H9 (cell line): ENCODE data around the gene MON1A. TPM values are rescaled to one million over a fixed set of nuclear protein-coding genes. Genes with fewer than 3 reads are reported as not detected.
"Not testable (repeated sequence)": the region's sequence is repeated elsewhere in the genome, so short reads cannot be mapped to it uniquely, and the experiment has no call there.

Source experiments
- DNase-seq: peaks from one replicate; pipeline ENCODE4 v3.0.0-alpha.2; 2017
- H2AFZ ChIP-seq: one replicate; pipeline ENCODE4 v1.6.1; 2013; ENCODE audit warnings: mild to moderate bottlenecking, low read length, control low read depth, moderate library complexity
- H2AK5ac ChIP-seq: 2 replicates; pipeline ENCODE4 v1.6.1; 2013; ENCODE audit warnings: low read length, control low read depth, mixed read lengths; ENCODE audit not compliant: insufficient read length
- H2BK120ac ChIP-seq: one replicate; pipeline ENCODE4 v1.6.1; 2013; ENCODE audit warnings: low read depth, mild to moderate bottlenecking, low read length, control low read depth, inconsistent platforms; ENCODE audit not compliant: poor library complexity, severe bottlenecking
- H2BK12ac ChIP-seq: 2 replicates; pipeline ENCODE4 v1.6.1; 2013; ENCODE audit warnings: low read length, control low read depth, mixed read lengths, low read depth; ENCODE audit not compliant: insufficient read length
- H2BK15ac ChIP-seq: 2 replicates; pipeline ENCODE4 v1.6.1; 2013; ENCODE audit warnings: low read depth, low read length, control low read depth
- H2BK20ac ChIP-seq: one replicate; pipeline ENCODE4 v1.6.1; 2013; ENCODE audit warnings: low read depth, mild to moderate bottlenecking, low read length, control low read depth, inconsistent platforms; ENCODE audit not compliant: poor library complexity, severe bottlenecking
- H2BK5ac ChIP-seq: 2 replicates; pipeline ENCODE4 v1.6.1; 2013; ENCODE audit warnings: low read length, control low read depth, mixed read lengths; ENCODE audit not compliant: insufficient read length
- H3K14ac ChIP-seq: 2 replicates; pipeline ENCODE4 v1.6.1; 2013; ENCODE audit warnings: low read length, control low read depth; ENCODE audit not compliant: insufficient read depth
- H3K18ac ChIP-seq: 2 replicates; pipeline ENCODE4 v1.6.1; 2013; ENCODE audit warnings: low read depth, mild to moderate bottlenecking, mixed read lengths, low read length, control low read depth; ENCODE audit not compliant: insufficient read length
- H3K23ac ChIP-seq: 2 replicates; pipeline ENCODE4 v1.6.1; 2013; ENCODE audit warnings: low read length, control low read depth, mixed read lengths, low read depth; ENCODE audit not compliant: insufficient read length
- H3K23me2 ChIP-seq: 2 replicates; pipeline ENCODE4 v1.6.1; 2013; ENCODE audit warnings: low read depth, mild to moderate bottlenecking, mixed read lengths, low read length, control low read depth; ENCODE audit not compliant: insufficient read length, poor library complexity, severe bottlenecking
- H3K27ac ChIP-seq: 2 replicates; pipeline ENCODE4 v1.5.1; 2013; ENCODE audit warnings: low read length, control low read depth, mixed read lengths, low read depth; ENCODE audit not compliant: insufficient read length
- H3K27me3 ChIP-seq: 2 replicates; pipeline ENCODE4 v1.6.1; 2013; ENCODE audit warnings: low read length, control low read depth, inconsistent platforms; ENCODE audit not compliant: insufficient read depth
- H3K4ac ChIP-seq: 2 replicates; pipeline ENCODE4 v1.6.1; 2013; ENCODE audit warnings: low read depth, mild to moderate bottlenecking, control low read depth, inconsistent platforms, low read length, moderate library complexity
- H3K4me1 ChIP-seq: 2 replicates; pipeline ENCODE4 v1.6.1; 2013; ENCODE audit warnings: low read length, control low read depth, inconsistent platforms; ENCODE audit not compliant: insufficient read depth
- H3K4me2 ChIP-seq: 2 replicates; pipeline ENCODE4 v1.6.1; 2013; ENCODE audit warnings: low read length, control low read depth, mixed read lengths; ENCODE audit not compliant: insufficient read length, insufficient read depth
- H3K56ac ChIP-seq: 2 replicates; pipeline ENCODE4 v1.6.1; 2013; ENCODE audit warnings: low read depth, mild to moderate bottlenecking, mixed read lengths, low read length, control low read depth; ENCODE audit not compliant: insufficient read length
- H3K79me1 ChIP-seq: 2 replicates; pipeline ENCODE4 v1.6.1; 2013; ENCODE audit warnings: low read depth, mild to moderate bottlenecking, moderate library complexity, low read length, control low read depth, inconsistent platforms; ENCODE audit not compliant: insufficient read depth, poor library complexity, severe bottlenecking
- H3K79me2 ChIP-seq: 2 replicates; pipeline ENCODE4 v1.6.1; 2013; ENCODE audit warnings: low read length, control low read depth, inconsistent platforms; ENCODE audit not compliant: insufficient read depth
- H3K9ac ChIP-seq: 2 replicates; pipeline ENCODE4 v1.6.1; 2013; ENCODE audit warnings: low read length, control low read depth, mixed read lengths; ENCODE audit not compliant: insufficient read length; ENCODE audit errors: extremely low read depth
- H3K9me3 ChIP-seq: one replicate; pipeline ENCODE4 v1.6.1; 2013; ENCODE audit warnings: low read depth, low read length, inconsistent platforms; ENCODE audit not compliant: control insufficient read depth
- H3T11ph ChIP-seq: one replicate; pipeline ENCODE4 v1.6.1; 2013; ENCODE audit warnings: mild to moderate bottlenecking, low read length, control low read depth, inconsistent platforms
- H4K20me1 ChIP-seq: one replicate; pipeline ENCODE4 v1.6.1; 2013; ENCODE audit not compliant: control insufficient read depth, insufficient read length, insufficient read depth
- H4K5ac ChIP-seq: 2 replicates; pipeline ENCODE4 v1.6.1; 2013; ENCODE audit warnings: low read depth, mild to moderate bottlenecking, mixed read lengths, low read length, control low read depth; ENCODE audit not compliant: insufficient read length
- H4K8ac ChIP-seq: replicated peaks from 2 replicates; pipeline ENCODE4 v1.6.1; 2013; ENCODE audit warnings: low read length, control low read depth, mixed read lengths, low read depth; ENCODE audit not compliant: insufficient read length
- H4K91ac ChIP-seq: 2 replicates; pipeline ENCODE4 v1.6.1; 2013; ENCODE audit warnings: low read depth, mild to moderate bottlenecking, moderate library complexity, mixed read lengths, low read length, control low read depth; ENCODE audit not compliant: insufficient read length
- H3K27ac Mint-ChIP-seq, 3 experiments: 2 replicates in 2 of 3; 3 replicates in 1 of 3; pipeline ENCODE4 v1.8.0; 2020 to 2021; ENCODE audit warnings: mixed read lengths in 3 of 3, mild to moderate bottlenecking in 1 of 3, moderate library complexity in 1 of 3
- H3K27me3 Mint-ChIP-seq: 2 replicates; pipeline ENCODE4 v1.8.0; 2021; ENCODE audit warnings: low read depth, mild to moderate bottlenecking, moderate library complexity, mixed read lengths
- H3K36me3 Mint-ChIP-seq, 3 experiments: 2 replicates in 2 of 3; 3 replicates in 1 of 3; pipeline ENCODE4 v1.8.0; 2020 to 2021; ENCODE audit warnings: low read depth in 3 of 3, mixed read lengths in 3 of 3; ENCODE audit not compliant: insufficient read depth in 1 of 3
- H3K4me1 Mint-ChIP-seq, 2 experiments: 2 replicates each; pipeline ENCODE4 v1.8.0; 2020; ENCODE audit warnings: mixed read lengths in 2 of 2
- H3K4me3 Mint-ChIP-seq, 2 experiments: 2 replicates in 1 of 2; 3 replicates in 1 of 2; pipeline ENCODE4 v1.8.0; 2020 to 2021; ENCODE audit warnings: mild to moderate bottlenecking in 2 of 2, mixed read lengths in 2 of 2, moderate library complexity in 1 of 2
- H3K9me3 Mint-ChIP-seq, 2 experiments: 2 replicates in 1 of 2; 3 replicates in 1 of 2; pipeline ENCODE4 v1.8.0; 2020; ENCODE audit warnings: mild to moderate bottlenecking in 2 of 2, mixed read lengths in 2 of 2, moderate library complexity in 1 of 2
- WGBS: extraction: QIAGEN DNeasy Blood & Tissue Kit; methylation state at CpG from one replicate; pipeline ENCODE4 v1.1.7; 2013; ENCODE audit warnings: missing lambda C conversion rate, low lambda C conversion rate, mixed read lengths; ENCODE audit not compliant: insufficient read length; ENCODE audit errors: extremely low coverage; 5-methylcytosine and 5-hydroxymethylcytosine counted together
- total RNA-seq: library from RNA; stranded (reverse); gene quantifications from 2 replicates; pipeline ENCODE4 v1.2.1, GENCODE V29; 2021
- TF ChIP-seq, protein P1 (sequence below): fragments of 200-600 bp; sonication (generic); conservative IDR thresholded peaks from 3 replicates; pipeline ENCODE4 v1.8.0; 2021; ENCODE audit warnings: antibody characterized with exemption, mild to moderate bottlenecking

Gene MON1A
- total RNA-seq, 1 experiment from 2014 or later: 10.0 TPM

DNA sequence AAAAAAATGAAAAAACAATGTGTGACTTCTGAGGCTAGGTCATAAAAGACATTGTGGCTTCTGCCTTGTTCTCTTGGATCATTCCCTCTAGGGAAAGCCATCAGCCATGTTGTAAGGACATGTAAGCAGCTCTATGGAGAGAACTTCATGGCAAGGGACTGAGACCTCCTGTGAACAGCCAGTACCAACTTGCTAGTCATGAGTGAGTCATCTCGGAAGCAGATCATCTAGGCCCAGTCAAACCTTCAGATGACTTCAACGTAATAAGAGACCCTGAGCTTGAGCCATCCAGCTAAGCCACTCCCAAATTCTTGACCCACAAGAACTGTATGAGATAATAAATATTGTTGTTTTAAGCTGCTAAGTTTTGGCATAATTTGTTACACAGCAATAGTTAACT, 4.9 kb downstream of the MON1A start:
- no peaks in the 10 kb centered on the region for H4K20me1 ChIP-seq
- no peak overlapping the region for H2AK5ac ChIP-seq
- DNase-seq: no peak
- H3K79me2 ChIP-seq: no peaks in the 10 kb centered on the region
- no peak overlapping the region for H3K4ac ChIP-seq
- no peak overlapping the region for H3K27ac ChIP-seq
- H3K23me2 ChIP-seq: peaks cover 2% of the 10 kb centered on the region
- Mint-ChIP-seq H3K4me1 (peaks cover 3 to 7% of the 10 kb centered on the region in 2 experiments; a peak in 3 of 4 replicates), H3K4me3 (no peak overlapping the region), H3K27ac (peak overlapping the region in 1 of 3 experiments; percentile 70; a peak in 2 of 7 replicates), H3K27me3 (no peaks in the 10 kb centered on the region), H3K36me3 (no peaks in the 10 kb centered on the region), H3K9me3 (no peaks in the 10 kb centered on the region)
- no peak overlapping the region for H3K56ac ChIP-seq
- no peak overlapping the region for H3K14ac ChIP-seq
- H3K27me3 ChIP-seq: no peaks in the 10 kb centered on the region
- H3K18ac ChIP-seq: no peak overlapping the region
- no peak overlapping the region for H4K91ac ChIP-seq
- H3K4me2 ChIP-seq: no peak overlapping the region
- TF ChIP-seq, protein P1, sequence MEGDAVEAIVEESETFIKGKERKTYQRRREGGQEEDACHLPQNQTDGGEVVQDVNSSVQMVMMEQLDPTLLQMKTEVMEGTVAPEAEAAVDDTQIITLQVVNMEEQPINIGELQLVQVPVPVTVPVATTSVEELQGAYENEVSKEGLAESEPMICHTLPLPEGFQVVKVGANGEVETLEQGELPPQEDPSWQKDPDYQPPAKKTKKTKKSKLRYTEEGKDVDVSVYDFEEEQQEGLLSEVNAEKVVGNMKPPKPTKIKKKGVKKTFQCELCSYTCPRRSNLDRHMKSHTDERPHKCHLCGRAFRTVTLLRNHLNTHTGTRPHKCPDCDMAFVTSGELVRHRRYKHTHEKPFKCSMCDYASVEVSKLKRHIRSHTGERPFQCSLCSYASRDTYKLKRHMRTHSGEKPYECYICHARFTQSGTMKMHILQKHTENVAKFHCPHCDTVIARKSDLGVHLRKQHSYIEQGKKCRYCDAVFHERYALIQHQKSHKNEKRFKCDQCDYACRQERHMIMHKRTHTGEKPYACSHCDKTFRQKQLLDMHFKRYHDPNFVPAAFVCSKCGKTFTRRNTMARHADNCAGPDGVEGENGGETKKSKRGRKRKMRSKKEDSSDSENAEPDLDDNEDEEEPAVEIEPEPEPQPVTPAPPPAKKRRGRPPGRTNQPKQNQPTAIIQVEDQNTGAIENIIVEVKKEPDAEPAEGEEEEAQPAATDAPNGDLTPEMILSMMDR: no peak
- no CpG with 5 or more reads among the region's 2 CpGs for WGBS
- no peak overlapping the region for H2BK5ac ChIP-seq
- no peak overlapping the region for H2BK15ac ChIP-seq
- no peak overlapping the region for H2BK120ac ChIP-seq
- no peak overlapping the region for H3K9ac ChIP-seq
- no peaks in the 10 kb centered on the region for H3K79me1 ChIP-seq
- H2BK12ac ChIP-seq: no peak overlapping the region
- no peaks in the 10 kb centered on the region for H3K9me3 ChIP-seq
- no peak overlapping the region for H4K8ac ChIP-seq
- H3K4me1 ChIP-seq: no peaks in the 10 kb centered on the region
- no peak overlapping the region for H2BK20ac ChIP-seq
- H3T11ph ChIP-seq: no peak overlapping the region
- H2AFZ ChIP-seq: no peak overlapping the region
- no peak overlapping the region for H3K23ac ChIP-seq
- no peak overlapping the region for H4K5ac ChIP-seq

DNA sequence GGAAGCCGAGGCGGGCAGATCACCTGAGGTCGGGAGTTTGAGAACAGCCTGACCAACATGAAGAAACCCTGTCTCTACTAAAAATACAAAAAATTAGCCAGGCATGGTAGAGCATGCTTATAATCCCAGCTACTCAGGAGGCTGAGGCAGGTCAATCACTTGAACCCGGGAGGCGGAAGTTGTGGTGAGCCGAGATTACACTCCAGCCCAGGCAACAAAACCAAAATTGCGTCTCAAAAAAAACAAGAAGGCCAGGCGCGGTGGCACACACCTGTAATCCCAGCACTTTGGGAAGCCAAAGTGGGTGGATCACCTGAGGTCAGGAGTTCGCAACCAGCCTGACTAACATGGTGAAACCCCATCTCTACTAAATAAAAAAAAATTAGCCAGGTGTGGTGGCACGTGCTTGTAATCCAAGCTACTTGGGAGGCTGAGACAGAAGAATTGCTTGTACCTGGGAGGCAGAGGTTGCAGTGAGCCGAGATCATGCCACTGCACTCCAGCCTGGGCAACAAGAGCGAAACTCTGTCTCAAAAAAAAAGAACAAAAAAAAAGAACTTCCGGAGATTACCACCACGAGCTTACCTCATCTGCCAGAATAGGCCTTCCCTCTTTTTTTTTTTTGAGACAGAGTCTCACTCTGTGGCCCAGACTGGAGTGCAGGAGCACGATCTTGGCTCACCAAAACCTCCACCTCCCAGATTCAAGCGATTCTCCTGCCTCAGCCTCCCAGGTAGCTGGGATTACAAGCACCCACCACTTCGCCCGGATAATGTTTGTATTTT, 11.6 kb downstream of the MON1A start:
- not testable (repeated sequence) for H4K91ac ChIP-seq, H2BK120ac ChIP-seq, H3K4me1 Mint-ChIP-seq, H4K8ac ChIP-seq, H3K79me2 ChIP-seq, H3K4me2 ChIP-seq, H2BK20ac ChIP-seq, H2BK5ac ChIP-seq, H3K9ac ChIP-seq, H3K9me3 ChIP-seq, H3K27ac Mint-ChIP-seq, H3K18ac ChIP-seq, H4K5ac ChIP-seq, H2BK15ac ChIP-seq, H3K27ac ChIP-seq, H2BK12ac ChIP-seq, DNase-seq, H3K27me3 Mint-ChIP-seq, H2AK5ac ChIP-seq, H2AFZ ChIP-seq, H3K36me3 Mint-ChIP-seq, H3K79me1 ChIP-seq, H3K4ac ChIP-seq, H3K9me3 Mint-ChIP-seq, H3K23me2 ChIP-seq, H3K4me1 ChIP-seq, H4K20me1 ChIP-seq, H3K27me3 ChIP-seq, H3T11ph ChIP-seq, H3K23ac ChIP-seq, H3K14ac ChIP-seq, H3K4me3 Mint-ChIP-seq, H3K56ac ChIP-seq
- WGBS: no CpG with 5 or more reads among the region's 19 CpGs
